HepG2 (cell line): ENCODE data around the gene MLX. TPM values are rescaled to one million over a fixed set of nuclear protein-coding genes. Genes with fewer than 3 reads are reported as not detected.

ENCODE experiments used
- AGO2 ChIP-seq: fragments of 200-400 bp; formaldehyde crosslinking; optimal IDR thresholded peaks from 2 replicates; pipeline ENCODE3; 2017; ENCODE audit warnings: mild to moderate bottlenecking, low read depth, low read length, moderate library complexity
- ARID2 ChIP-seq: sonication (generic); formaldehyde crosslinking; IDR thresholded peaks from 2 replicates; pipeline ENCODE4 v1.8.1; 2022; ENCODE audit warnings: mild to moderate bottlenecking, missing genetic modification reagents, borderline replicate concordance
- BHLHE40 ChIP-seq: IDR thresholded peaks from 2 replicates; pipeline ENCODE4 v1.6.1; 2011; ENCODE audit warnings: low read length, improper control_type of control experiment
- EED ChIP-seq: sonication (generic); formaldehyde crosslinking; IDR thresholded peaks from 2 replicates; pipeline ENCODE4 v1.5.0; 2020; ENCODE audit warnings: mild to moderate bottlenecking, missing genetic modification reagents
- ELF1 ChIP-seq: sonication (generic); formaldehyde crosslinking; IDR thresholded peaks from 2 replicates; pipeline ENCODE4 v1.4.0; 2020; ENCODE audit warnings: missing genetic modification reagents
- ISL2 ChIP-seq: sonication (generic); formaldehyde crosslinking; IDR thresholded peaks from 2 replicates; pipeline ENCODE4 v1.5.0; 2020; ENCODE audit warnings: missing genetic modification reagents
- NFYB ChIP-seq: sonication (generic); formaldehyde crosslinking; IDR thresholded peaks from 2 replicates; pipeline ENCODE4 v1.4.0; 2020; ENCODE audit warnings: missing genetic modification reagents
- PHF21A ChIP-seq: sonication (generic); formaldehyde crosslinking; IDR thresholded peaks from 2 replicates; pipeline ENCODE4 v1.5.0; 2020; ENCODE audit warnings: mild to moderate bottlenecking, missing genetic modification reagents
- SNRNP70 ChIP-seq: fragments of 200-400 bp; formaldehyde crosslinking; IDR thresholded peaks from 2 replicates; pipeline ENCODE4 v1.6.1; 2017; ENCODE audit warnings: mild to moderate bottlenecking, low read depth, low read length, moderate library complexity
- SP1 ChIP-seq, 2 experiments: fragments of 450-650 bp in 1 of 2; sonication (generic) in 1 of 2; formaldehyde crosslinking in 1 of 2; IDR thresholded peaks; 2 replicates each; pipeline versions ENCODE4 v1.4.0 to v1.6.1; 2016 to 2020; ENCODE audit warnings: missing genetic modification reagents in 1 of 2
- ZFP82 ChIP-seq: sonication (generic); formaldehyde crosslinking; IDR thresholded peaks from 2 replicates; pipeline ENCODE4 v1.5.1; 2020; ENCODE audit warnings: mild to moderate bottlenecking, missing genetic modification reagents, borderline replicate concordance
- ZNF224 ChIP-seq: sonication (generic); formaldehyde crosslinking; IDR thresholded peaks from 2 replicates; pipeline ENCODE4 v1.5.0; 2020; ENCODE audit warnings: mild to moderate bottlenecking, missing genetic modification reagents
- ZNF350 ChIP-seq: sonication (generic); formaldehyde crosslinking; IDR thresholded peaks from 2 replicates; pipeline ENCODE4 v1.4.0; 2020; ENCODE audit warnings: mild to moderate bottlenecking, low read depth, missing genetic modification reagents, borderline replicate concordance
- ZNF598 ChIP-seq: sonication (generic); formaldehyde crosslinking; IDR thresholded peaks from 2 replicates; pipeline ENCODE4 v1.5.1; 2020; ENCODE audit warnings: mild to moderate bottlenecking, missing genetic modification reagents, borderline replicate concordance
- ZNF747 ChIP-seq: sonication (generic); formaldehyde crosslinking; IDR thresholded peaks from 2 replicates; pipeline ENCODE4 v1.8.1; 2023; ENCODE audit warnings: missing genetic modification reagents, mild to moderate bottlenecking, borderline replicate concordance
- ZNF761 ChIP-seq: sonication (generic); formaldehyde crosslinking; conservative IDR thresholded peaks from 2 replicates; pipeline ENCODE4 v1.4.0; 2020; ENCODE audit warnings: mild to moderate bottlenecking, missing genetic modification reagents
- ZNF83 ChIP-seq: sonication (generic); formaldehyde crosslinking; IDR thresholded peaks from 2 replicates; pipeline ENCODE4 v1.4.0; 2020; ENCODE audit warnings: missing genetic modification reagents, mild to moderate bottlenecking, borderline replicate concordance
- polyA plus RNA-seq, 8 experiments: library from polyadenylated mRNA; depleted of rRNA in 3 of 8; stranded (reverse) in 7 of 8; unstranded in 1 of 8; fragments of >200 nt; fragmentation: Illumina TruSeq in 4 of 8; extraction: Trizol in 4 of 8; gene quantifications; 2 replicates each; pipeline versions ENCODE4 v1.2.1 to v1.2.3, GENCODE V29; 2011 to 2016; ENCODE audit warnings: low read depth in 4 of 8, missing spikeins in 1 of 8, mixed read lengths in 1 of 8; ENCODE audit not compliant: insufficient read depth in 1 of 8
- total RNA-seq, 5 experiments: library from RNA; depleted of rRNA; stranded (reverse); fragments of >200 nt; fragmentation: Illumina TruSeq; extraction: Trizol; gene quantifications; 2 replicates each; pipeline ENCODE4 v1.2.3, GENCODE V29; 2016; ENCODE audit warnings: low read depth in 1 of 5
- TF ChIP-seq, protein P1 (sequence below): sonication (generic); formaldehyde crosslinking; IDR thresholded peaks from 2 replicates; pipeline ENCODE4 v1.4.0; 2020; ENCODE audit warnings: missing genetic modification reagents
- TF ChIP-seq, protein P2 (sequence below): sonication (generic); formaldehyde crosslinking; IDR thresholded peaks from 2 replicates; pipeline ENCODE4 v1.4.0; 2020; ENCODE audit warnings: missing genetic modification reagents, mild to moderate bottlenecking, borderline replicate concordance
- TF ChIP-seq, protein P3 (sequence below): IDR thresholded peaks from 2 replicates; pipeline ENCODE4 v1.6.1; 2016; ENCODE audit warnings: mild to moderate bottlenecking
- TF ChIP-seq, protein P4 (sequence below): sonication (generic); formaldehyde crosslinking; IDR thresholded peaks from 2 replicates; pipeline ENCODE4 v1.8.0; 2022; ENCODE audit warnings: missing genetic modification reagents, mild to moderate bottlenecking, borderline replicate concordance

Gene MLX
- total and polyA plus RNA-seq, 2 of the 13 experiments (the other 11 are each of a cell fraction or from before 2014, with no cell fraction given), result 38.9 to 74.4 TPM

DNA sequence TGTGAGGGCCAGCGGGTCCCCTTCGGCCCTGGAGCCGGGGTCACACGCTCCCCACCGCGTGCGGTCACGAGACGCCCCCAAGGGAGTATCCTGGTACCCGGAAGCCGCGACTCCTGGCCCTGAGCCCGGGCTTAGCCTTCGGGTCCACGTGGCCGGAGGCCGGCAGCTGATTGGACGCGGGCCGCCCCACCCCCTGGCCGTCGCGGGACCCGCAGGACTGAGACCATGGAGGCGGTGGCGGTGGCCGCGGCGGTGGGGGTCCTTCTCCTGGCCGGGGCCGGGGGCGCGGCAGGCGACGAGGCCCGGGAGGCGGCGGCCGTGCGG lies 30.9 kb upstream of the MLX start, which contains the start of gene NAGLU (continued):
- TF ChIP-seq, protein P1, sequence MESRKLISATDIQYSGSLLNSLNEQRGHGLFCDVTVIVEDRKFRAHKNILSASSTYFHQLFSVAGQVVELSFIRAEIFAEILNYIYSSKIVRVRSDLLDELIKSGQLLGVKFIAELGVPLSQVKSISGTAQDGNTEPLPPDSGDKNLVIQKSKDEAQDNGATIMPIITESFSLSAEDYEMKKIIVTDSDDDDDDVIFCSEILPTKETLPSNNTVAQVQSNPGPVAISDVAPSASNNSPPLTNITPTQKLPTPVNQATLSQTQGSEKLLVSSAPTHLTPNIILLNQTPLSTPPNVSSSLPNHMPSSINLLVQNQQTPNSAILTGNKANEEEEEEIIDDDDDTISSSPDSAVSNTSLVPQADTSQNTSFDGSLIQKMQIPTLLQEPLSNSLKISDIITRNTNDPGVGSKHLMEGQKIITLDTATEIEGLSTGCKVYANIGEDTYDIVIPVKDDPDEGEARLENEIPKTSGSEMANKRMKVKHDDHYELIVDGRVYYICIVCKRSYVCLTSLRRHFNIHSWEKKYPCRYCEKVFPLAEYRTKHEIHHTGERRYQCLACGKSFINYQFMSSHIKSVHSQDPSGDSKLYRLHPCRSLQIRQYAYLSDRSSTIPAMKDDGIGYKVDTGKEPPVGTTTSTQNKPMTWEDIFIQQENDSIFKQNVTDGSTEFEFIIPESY, result 0 out of 2 replicates have a peak, but pooled peaks have one; percentile 46
- TF ChIP-seq ZNF598 (CRISPR knock-in tag) (no peak), SNRNP70 (no peak), NFYB (CRISPR knock-in tag) (peak; percentile 87), AGO2 (peak; percentile 70), ZNF350 (CRISPR knock-in tag) (0 out of 2 replicates have a peak, but pooled peaks have one; percentile 11), PHF21A (peak; percentile 14; the same call in 1 of the 2 replicates), ZNF747 (CRISPR knock-in tag) (peak; percentile 7), EED (no peak), ZFP82 (peak; percentile 94; the same call in 1 of the 2 replicates), BHLHE40 (peak; percentile 93), ELF1 (CRISPR knock-in tag) (peak; percentile 98), ISL2 (CRISPR knock-in tag) (peak; percentile 51; the same call in 1 of the 2 replicates), ZNF761 (CRISPR knock-in tag) (peak; percentile 84; the same call in 1 of the 2 replicates), SP1 (IDR thresholded peaks at IDR 0.05) (no peak), SP1 (CRISPR knock-in tag; IDR thresholded peaks at IDR 0.05) (0 out of 2 replicates have a peak, but pooled peaks have one; percentile 54), ARID2 (CRISPR knock-in tag) (no peak), ZNF83 (CRISPR knock-in tag) (0 out of 2 replicates have a peak, but pooled peaks have one; percentile 30), ZNF224 (CRISPR knock-in tag) (0 out of 2 replicates have a peak, but pooled peaks have one; percentile 59)
- TF ChIP-seq, protein P2, sequence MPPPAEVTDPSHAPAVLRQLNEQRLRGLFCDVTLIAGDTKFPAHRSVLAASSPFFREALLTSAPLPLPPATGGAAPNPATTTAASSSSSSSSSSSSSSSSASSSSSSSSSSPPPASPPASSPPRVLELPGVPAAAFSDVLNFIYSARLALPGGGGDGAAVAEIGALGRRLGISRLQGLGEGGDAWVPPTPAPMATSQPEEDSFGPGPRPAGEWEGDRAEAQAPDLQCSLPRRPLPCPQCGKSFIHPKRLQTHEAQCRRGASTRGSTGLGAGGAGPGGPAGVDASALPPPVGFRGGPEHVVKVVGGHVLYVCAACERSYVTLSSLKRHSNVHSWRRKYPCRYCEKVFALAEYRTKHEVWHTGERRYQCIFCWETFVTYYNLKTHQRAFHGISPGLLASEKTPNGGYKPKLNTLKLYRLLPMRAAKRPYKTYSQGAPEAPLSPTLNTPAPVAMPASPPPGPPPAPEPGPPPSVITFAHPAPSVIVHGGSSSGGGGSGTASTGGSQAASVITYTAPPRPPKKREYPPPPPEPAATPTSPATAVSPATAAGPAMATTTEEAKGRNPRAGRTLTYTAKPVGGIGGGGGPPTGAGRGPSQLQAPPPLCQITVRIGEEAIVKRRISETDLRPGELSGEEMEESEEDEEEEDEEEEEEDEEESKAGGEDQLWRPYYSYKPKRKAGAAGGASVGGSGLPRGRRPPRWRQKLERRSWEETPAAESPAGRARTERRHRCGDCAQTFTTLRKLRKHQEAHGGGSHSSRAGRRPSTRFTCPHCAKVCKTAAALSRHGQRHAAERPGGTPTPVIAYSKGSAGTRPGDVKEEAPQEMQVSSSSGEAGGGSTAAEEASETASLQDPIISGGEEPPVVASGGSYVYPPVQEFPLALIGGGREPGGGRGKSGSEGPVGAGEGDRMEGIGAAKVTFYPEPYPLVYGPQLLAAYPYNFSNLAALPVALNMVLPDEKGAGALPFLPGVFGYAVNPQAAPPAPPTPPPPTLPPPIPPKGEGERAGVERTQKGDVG, result no peak
- TF ChIP-seq, protein P3, sequence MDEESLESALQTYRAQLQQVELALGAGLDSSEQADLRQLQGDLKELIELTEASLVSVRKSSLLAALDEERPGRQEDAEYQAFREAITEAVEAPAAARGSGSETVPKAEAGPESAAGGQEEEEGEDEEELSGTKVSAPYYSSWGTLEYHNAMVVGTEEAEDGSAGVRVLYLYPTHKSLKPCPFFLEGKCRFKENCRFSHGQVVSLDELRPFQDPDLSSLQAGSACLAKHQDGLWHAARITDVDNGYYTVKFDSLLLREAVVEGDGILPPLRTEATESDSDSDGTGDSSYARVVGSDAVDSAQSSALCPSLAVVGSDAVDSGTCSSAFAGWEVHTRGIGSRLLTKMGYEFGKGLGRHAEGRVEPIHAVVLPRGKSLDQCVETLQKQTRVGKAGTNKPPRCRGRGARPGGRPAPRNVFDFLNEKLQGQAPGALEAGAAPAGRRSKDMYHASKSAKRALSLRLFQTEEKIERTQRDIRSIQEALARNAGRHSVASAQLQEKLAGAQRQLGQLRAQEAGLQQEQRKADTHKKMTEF, result peak; percentile 68
- TF ChIP-seq, protein P4, sequence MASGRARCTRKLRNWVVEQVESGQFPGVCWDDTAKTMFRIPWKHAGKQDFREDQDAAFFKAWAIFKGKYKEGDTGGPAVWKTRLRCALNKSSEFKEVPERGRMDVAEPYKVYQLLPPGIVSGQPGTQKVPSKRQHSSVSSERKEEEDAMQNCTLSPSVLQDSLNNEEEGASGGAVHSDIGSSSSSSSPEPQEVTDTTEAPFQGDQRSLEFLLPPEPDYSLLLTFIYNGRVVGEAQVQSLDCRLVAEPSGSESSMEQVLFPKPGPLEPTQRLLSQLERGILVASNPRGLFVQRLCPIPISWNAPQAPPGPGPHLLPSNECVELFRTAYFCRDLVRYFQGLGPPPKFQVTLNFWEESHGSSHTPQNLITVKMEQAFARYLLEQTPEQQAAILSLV, result no peak
